PC-9 (cell line): ENCODE measurements around the gene TANGO2. TPM values are rescaled to one million over a fixed set of nuclear protein-coding genes. Genes with fewer than 3 reads are reported as not detected.

Source experiments
- BruUV-seq: library from RNA; stranded (reverse); fragments of 400-500 nt; replicated peaks from 2 replicates; lab custom pipeline; 2021; lab: Mats Ljungman, UMichigan
- CTCF ChIA-PET: fragments of 300-600 bp; sonication (Branson Sonifier 250); formaldehyde crosslinking; loops from one replicate; lab custom pipeline; 2022; ENCODE audit warnings: antibody characterized with exemption; lab: Charles Lee
- POLR2A ChIA-PET: fragments of 300-600 bp; sonication (Branson Sonifier 250); formaldehyde crosslinking; loops from one replicate; lab custom pipeline; 2022; ENCODE audit warnings: antibody characterized with exemption; ENCODE audit not compliant: unreplicated experiment; lab: Charles Lee
- DNase-seq, 2 experiments: peaks; one replicate each; pipeline versions ENCODE4 v3.0.0 to v3.0.0-alpha.2; 2015 to 2022; ENCODE audit warnings: mixed read lengths in 1 of 2
- H2AFZ ChIP-seq: fragments of 200-600 bp; sonication (generic); 2 replicates; pipeline ENCODE4 v1.8.1; 2017; ENCODE audit warnings: antibody characterized with exemption
- H3F3A ChIP-seq: fragments of 200-600 bp; sonication (generic); 2 replicates; pipeline ENCODE4 v1.8.1; 2017; ENCODE audit warnings: antibody characterized with exemption, mild to moderate bottlenecking, low read depth; ENCODE audit not compliant: insufficient read depth
- H3K27ac ChIP-seq: fragments of 200-600 bp; sonication (generic); 2 replicates; pipeline ENCODE4 v1.6.1; 2016; ENCODE audit warnings: mixed run types
- H3K27me3 ChIP-seq: fragments of 200-600 bp; sonication (generic); 2 replicates; pipeline ENCODE4 v1.6.1; 2016; ENCODE audit warnings: low read depth, mixed run types; ENCODE audit not compliant: insufficient read depth
- H3K36me3 ChIP-seq: fragments of 200-600 bp; sonication (generic); 2 replicates; pipeline ENCODE4 v1.6.1; 2016; ENCODE audit warnings: low read depth, mixed run types
- H3K4me1 ChIP-seq: fragments of 200-600 bp; sonication (generic); replicated peaks from 2 replicates; pipeline ENCODE4 v1.6.1; 2016; ENCODE audit warnings: mixed run types; ENCODE audit not compliant: insufficient read depth
- H3K4me2 ChIP-seq: fragments of 200-600 bp; sonication (generic); 2 replicates; pipeline ENCODE4 v1.6.1; 2017; ENCODE audit warnings: mixed run types
- H3K4me3 ChIP-seq: fragments of 200-600 bp; sonication (generic); 2 replicates; pipeline ENCODE4 v1.6.1; 2016; ENCODE audit warnings: mixed run types
- H3K79me2 ChIP-seq: fragments of 200-600 bp; sonication (generic); 2 replicates; pipeline ENCODE4 v1.6.1; 2017; ENCODE audit warnings: low read depth, mixed run types
- H3K9me2 ChIP-seq: fragments of 200-600 bp; sonication (generic); 2 replicates; pipeline ENCODE4 v1.8.1; 2017; ENCODE audit warnings: mild to moderate bottlenecking; ENCODE audit not compliant: insufficient read depth
- H3K9me3 ChIP-seq: fragments of 200-600 bp; sonication (generic); 2 replicates; pipeline ENCODE4 v1.8.1; 2016; ENCODE audit warnings: low read depth; ENCODE audit not compliant: insufficient read depth
- H4K20me1 ChIP-seq: fragments of 200-600 bp; sonication (generic); 2 replicates; pipeline ENCODE4 v1.8.1; 2017; ENCODE audit not compliant: insufficient read depth
- CTCF ChIP-seq: fragments of 200-600 bp; sonication (generic); conservative IDR thresholded peaks from 2 replicates; pipeline ENCODE4 v1.6.1; 2017; ENCODE audit warnings: mixed run types, antibody characterized with exemption, mild to moderate bottlenecking, moderate library complexity
- EZH2 ChIP-seq: fragments of 200-600 bp; sonication (generic); IDR thresholded peaks from 2 replicates; pipeline ENCODE4 v1.8.0; 2017; ENCODE audit warnings: antibody characterized with exemption, low read depth
- intact Hi-C: fragments of 100-400 bp; cut with micrococcal nuclease; formaldehyde crosslinking; loops from one replicate; pipeline ENCODE4 v1.10.0; 2022; ENCODE audit not compliant: unreplicated experiment
- total RNA-seq: library from RNA; stranded (reverse); gene quantifications from 2 replicates; pipeline ENCODE4 v1.2.3, GENCODE V29; 2021

TANGO2 gene
- total RNA-seq, 1 experiment from 2014 or later, result 22.4 TPM

- H3K79me2 ChIP-seq, result peaks cover 36% of the 10 kb centered on the region
- H3K27ac ChIP-seq, result no peak overlapping the region
- no peaks in the 10 kb centered on the region for H3K9me2 ChIP-seq
- H3K4me1 ChIP-seq, result no peaks in the 10 kb centered on the region
- peaks cover 21% of the 10 kb centered on the region for H4K20me1 ChIP-seq
- no peaks in the 10 kb centered on the region for H3K9me3 ChIP-seq
- BruUV-seq, result no TSS peak
- TF ChIP-seq CTCF (no peak), EZH2 (no peak)
- no peak for DNase-seq
- no peaks in the 10 kb centered on the region for H3K36me3 ChIP-seq
- no peaks in the 10 kb centered on the region for H3K27me3 ChIP-seq
- no peak overlapping the region for H2AFZ ChIP-seq
- ChIA-PET POLR2A (no interaction called here), CTCF (no interaction called here)
- no peak overlapping the region for H3K4me2 ChIP-seq
- no peak overlapping the region for H3K4me3 ChIP-seq
- intact Hi-C loops, result no loop called here
- no peaks in the 10 kb centered on the region for H3F3A ChIP-seq
Observed at GRCh38 chr22:20087319-20088262, 66.7 kb downstream of the TANGO2 start.

GRCh38 chr22:20088263-20088648, 67.3 kb downstream of the TANGO2 start:
- no peaks in the 10 kb centered on the region for H3K9me3 ChIP-seq
- no peaks in the 10 kb centered on the region for H3K9me2 ChIP-seq
- no peaks in the 10 kb centered on the region for H3K4me1 ChIP-seq
- ChIA-PET CTCF (no interaction called here), POLR2A (no interaction called here)
- H4K20me1 ChIP-seq, result peaks cover 21% of the 10 kb centered on the region
- no peak for DNase-seq
- no peak overlapping the region for H3K4me2 ChIP-seq
- intact Hi-C loops, result no loop called here
- H3K36me3 ChIP-seq, result no peaks in the 10 kb centered on the region
- no peak overlapping the region for H2AFZ ChIP-seq
- no peak overlapping the region for H3K4me3 ChIP-seq
- no peak overlapping the region for H3K27ac ChIP-seq
- H3K27me3 ChIP-seq, result no peaks in the 10 kb centered on the region
- H3K79me2 ChIP-seq, result peaks cover 30% of the 10 kb centered on the region
- BruUV-seq, result no TSS peak
- no peaks in the 10 kb centered on the region for H3F3A ChIP-seq
- TF ChIP-seq CTCF (no peak), EZH2 (no peak)

GRCh38 chr22:20089226-20089976, 68.5 kb downstream of the TANGO2 start:
- Histone ChIP-seq H4K20me1 (peaks cover 15% of the 10 kb centered on the region), H3K4me2 (no peak overlapping the region), H3K27me3 (no peaks in the 10 kb centered on the region), H3F3A (no peaks in the 10 kb centered on the region), H3K9me2 (no peaks in the 10 kb centered on the region), H3K27ac (no peak overlapping the region), H3K79me2 (peaks cover 18% of the 10 kb centered on the region), H3K36me3 (no peaks in the 10 kb centered on the region), H2AFZ (no peak overlapping the region), H3K4me3 (no peak overlapping the region), H3K4me1 (no peaks in the 10 kb centered on the region), H3K9me3 (no peaks in the 10 kb centered on the region)
- intact Hi-C loops, result no loop called here
- ChIA-PET POLR2A (no interaction called here), CTCF (no interaction called here)
- DNase-seq, result no peak
- no TSS peak for BruUV-seq
- TF ChIP-seq CTCF (no peak), EZH2 (no peak)
